Measurements from ENCODE around the gene RPL28. TPM values are rescaled to one million over a fixed set of nuclear protein-coding genes. Genes with fewer than 3 reads are reported as not detected.
"Not testable (repeated sequence)": the region's sequence is repeated elsewhere in the genome, so short reads cannot be mapped to it uniquely, and the experiment has no call there.

The RPL28 gene
- total RNA-seq, 2 donors from 2014 or later, result 1,106 to 1,518 TPM

- H3K27me3 Mint-ChIP-seq, result no peaks in the 10 kb centered on the region
- no peak for ATAC-seq
- H3K27ac Mint-ChIP-seq, result peak overlapping the region; percentile 98 to 99
- DNase-seq (ENCODE audit: low spot score), result no peak
- H3K4me3 Mint-ChIP-seq, result peak overlapping the region; percentile 98
- no peaks in the 10 kb centered on the region for H3K9me3 Mint-ChIP-seq
- H3K36me3 Mint-ChIP-seq, result peaks cover 11% of the 10 kb centered on the region
- H3K4me1 Mint-ChIP-seq (ENCODE audit: low read depth in 2 of 2), result peaks cover 48 to 51% of the 10 kb centered on the region in 2 donors
These were observed 2.2 kb downstream of the RPL28 start for GRCh38 chr19:55387736-55388497.

GRCh38 chr19:55389386-55390317 lies 3.9 kb downstream of the RPL28 start:
- no peak for ATAC-seq
- Mint-ChIP-seq H3K4me1 (ENCODE audit: low read depth in 2 of 2) (peaks cover 40 to 43% of the 10 kb centered on the region in 2 donors), H3K9me3 (no peaks in the 10 kb centered on the region)

GRCh38 chr19:55390461-55390880 lies 4.7 kb downstream of the RPL28 start:
- H3K9me3 Mint-ChIP-seq, result no peaks in the 10 kb centered on the region
- peaks cover 11% of the 10 kb centered on the region for H3K36me3 Mint-ChIP-seq
- H3K4me3 Mint-ChIP-seq, result peak overlapping the region; percentile 15
- no peak overlapping the region for H3K27ac Mint-ChIP-seq
- peaks cover 35 to 40% of the 10 kb centered on the region in 2 donors for H3K4me1 Mint-ChIP-seq (ENCODE audit: low read depth in 2 of 2)
- no peaks in the 10 kb centered on the region for H3K27me3 Mint-ChIP-seq
- no peak for DNase-seq (ENCODE audit: low spot score)
- ATAC-seq, result no peak

More at GRCh38 chr19:55389386-55390317, 3.9 kb downstream of the RPL28 start:
- DNase-seq (ENCODE audit: low spot score), result peak; percentile 49
- Mint-ChIP-seq H3K4me3 (peak overlapping the region; percentile 68), H3K27me3 (no peaks in the 10 kb centered on the region), H3K36me3 (peaks cover 11% of the 10 kb centered on the region), H3K27ac (peak overlapping the region; percentile 47 to 73)

GRCh38 chr19:55391191-55391670 lies 5.5 kb downstream of the RPL28 start:
- peaks cover 27 to 34% of the 10 kb centered on the region in 2 donors for H3K4me1 Mint-ChIP-seq (ENCODE audit: low read depth in 2 of 2)
- H3K9me3 Mint-ChIP-seq, result no peaks in the 10 kb centered on the region
- peaks cover 7% of the 10 kb centered on the region for H3K36me3 Mint-ChIP-seq
- H3K27ac Mint-ChIP-seq, result no peak overlapping the region
- no peak overlapping the region for H3K4me3 Mint-ChIP-seq
- ATAC-seq, result peak in 1 of 2 donors; percentile 7
- DNase-seq (ENCODE audit: low spot score), result peak; percentile 54
- no peaks in the 10 kb centered on the region for H3K27me3 Mint-ChIP-seq

DNA sequence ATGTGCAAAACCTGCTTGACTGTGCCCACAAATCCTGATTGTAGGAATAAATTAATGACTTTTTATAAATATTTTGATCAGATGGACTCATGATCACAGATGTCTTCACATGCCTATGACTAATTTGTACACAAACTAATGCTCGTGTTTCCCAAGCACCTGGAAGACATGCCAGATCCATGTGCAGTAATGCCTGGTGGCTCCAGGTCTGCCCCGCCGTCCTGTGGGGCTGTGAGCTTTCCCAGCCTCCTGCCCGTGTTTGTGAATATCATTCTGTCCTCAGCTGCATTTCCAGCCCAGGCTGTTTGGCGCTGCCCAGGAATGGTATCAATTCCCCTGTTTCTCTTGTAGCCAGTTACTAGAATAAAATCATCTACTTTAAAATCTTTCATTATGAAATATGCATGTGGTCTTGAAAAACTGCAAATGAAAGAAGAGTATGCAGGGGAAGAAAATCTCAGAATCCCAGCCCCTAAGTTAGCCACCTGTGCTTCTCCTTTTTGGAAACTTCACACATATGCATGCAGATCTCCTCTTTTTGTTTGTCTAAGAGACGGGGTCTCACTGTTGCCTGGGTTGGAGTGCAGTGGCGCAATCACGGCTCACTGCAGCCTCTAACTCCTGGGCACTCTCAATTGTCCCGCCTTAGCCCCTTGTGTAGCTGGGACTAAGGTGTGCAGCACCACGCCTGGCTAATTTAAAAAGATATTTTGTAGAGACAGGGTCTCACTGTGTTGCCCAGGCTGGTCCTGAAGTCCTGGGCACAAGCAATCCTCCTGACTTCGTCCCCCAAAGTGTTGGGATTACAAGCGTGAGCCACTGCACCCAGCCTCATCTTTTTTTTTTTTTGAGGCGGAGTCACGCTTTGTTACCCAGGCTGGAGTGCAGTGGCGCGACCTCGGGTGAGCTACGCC lies 6.2 kb downstream of the RPL28 start:
- Mint-ChIP-seq H3K27ac (no peak overlapping the region), H3K9me3 (no peaks in the 10 kb centered on the region)

DNA sequence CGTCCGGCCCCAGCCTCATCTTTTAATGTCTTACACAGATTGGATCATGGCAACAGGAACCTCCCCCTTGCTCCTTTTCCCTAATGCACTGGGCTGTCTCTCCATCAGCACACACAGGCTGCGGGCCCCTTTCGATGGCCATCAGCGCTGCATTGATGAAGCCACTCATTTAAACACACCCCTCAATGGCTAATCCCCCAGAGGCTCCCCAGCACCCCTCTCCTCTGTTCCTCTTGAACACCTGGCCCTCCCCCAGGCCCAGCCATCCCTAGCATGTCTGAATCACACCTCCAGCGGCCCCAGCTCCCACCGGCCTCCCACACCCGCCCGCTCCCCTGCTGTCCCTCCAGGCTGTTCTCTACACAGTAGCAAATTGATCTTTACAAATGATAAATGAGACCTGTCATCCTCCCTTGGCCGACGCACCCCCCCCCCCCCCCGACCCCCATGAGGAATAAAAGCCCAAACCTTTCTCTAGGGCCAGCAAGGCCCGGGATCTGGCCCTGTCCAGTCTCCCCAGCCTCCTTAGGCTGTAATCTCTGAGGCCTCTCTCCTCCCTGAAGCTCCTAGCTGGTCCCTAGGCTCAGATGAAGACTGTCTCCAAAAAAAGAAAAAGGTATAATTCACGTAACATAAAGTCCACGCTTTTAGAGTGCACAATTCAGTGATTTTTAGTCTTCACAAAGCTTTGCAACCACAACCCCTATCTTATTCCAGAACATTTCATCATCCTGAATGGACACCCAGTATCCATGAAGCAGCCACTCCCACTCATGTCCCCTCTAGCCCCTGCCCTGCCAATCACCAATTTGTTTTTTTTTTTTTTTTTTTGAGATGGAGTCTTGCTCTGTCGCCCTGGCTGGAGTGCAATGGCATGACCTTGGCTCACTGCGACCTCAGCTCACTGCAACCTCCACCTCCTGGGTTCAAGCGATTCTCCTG lies 7.4 kb downstream of the RPL28 start:
- Mint-ChIP-seq H3K4me3 (no peak overlapping the region), H3K36me3 (no peaks in the 10 kb centered on the region), H3K9me3 (no peaks in the 10 kb centered on the region), H3K4me1 (ENCODE audit: low read depth in 2 of 2) (peaks cover 17 to 22% of the 10 kb centered on the region in 2 donors), H3K27me3 (no peaks in the 10 kb centered on the region), H3K27ac (no peak overlapping the region)
- no peak for ATAC-seq
- no peak for DNase-seq (ENCODE audit: low spot score)

More for the DNA sequence above, 6.2 kb downstream of the RPL28 start:
- DNase-seq (ENCODE audit: low spot score) (peak; percentile 35), ATAC-seq (no peak)
- no peaks in the 10 kb centered on the region for H3K36me3 Mint-ChIP-seq
- no peaks in the 10 kb centered on the region for H3K27me3 Mint-ChIP-seq
- peaks cover 20 to 27% of the 10 kb centered on the region in 2 donors for H3K4me1 Mint-ChIP-seq (ENCODE audit: low read depth in 2 of 2)
- no peak overlapping the region for H3K4me3 Mint-ChIP-seq

- H3K4me1 Mint-ChIP-seq (ENCODE audit: low read depth in 2 of 2), result peaks cover 13 to 14% of the 10 kb centered on the region in 2 donors
- H3K27me3 Mint-ChIP-seq, result no peaks in the 10 kb centered on the region
- H3K36me3 Mint-ChIP-seq, result peaks cover 8% of the 10 kb centered on the region
- DNase-seq (ENCODE audit: low spot score) (no peak), ATAC-seq (peak; percentile 56 to 64)
- no peaks in the 10 kb centered on the region for H3K9me3 Mint-ChIP-seq
- H3K4me3 Mint-ChIP-seq, result peak overlapping the region; percentile 1
- peak overlapping the region; percentile 6 to 61 for H3K27ac Mint-ChIP-seq
These were observed 12.6 kb downstream of the RPL28 start for GRCh38 chr19:55398200-55398925.

DNA sequence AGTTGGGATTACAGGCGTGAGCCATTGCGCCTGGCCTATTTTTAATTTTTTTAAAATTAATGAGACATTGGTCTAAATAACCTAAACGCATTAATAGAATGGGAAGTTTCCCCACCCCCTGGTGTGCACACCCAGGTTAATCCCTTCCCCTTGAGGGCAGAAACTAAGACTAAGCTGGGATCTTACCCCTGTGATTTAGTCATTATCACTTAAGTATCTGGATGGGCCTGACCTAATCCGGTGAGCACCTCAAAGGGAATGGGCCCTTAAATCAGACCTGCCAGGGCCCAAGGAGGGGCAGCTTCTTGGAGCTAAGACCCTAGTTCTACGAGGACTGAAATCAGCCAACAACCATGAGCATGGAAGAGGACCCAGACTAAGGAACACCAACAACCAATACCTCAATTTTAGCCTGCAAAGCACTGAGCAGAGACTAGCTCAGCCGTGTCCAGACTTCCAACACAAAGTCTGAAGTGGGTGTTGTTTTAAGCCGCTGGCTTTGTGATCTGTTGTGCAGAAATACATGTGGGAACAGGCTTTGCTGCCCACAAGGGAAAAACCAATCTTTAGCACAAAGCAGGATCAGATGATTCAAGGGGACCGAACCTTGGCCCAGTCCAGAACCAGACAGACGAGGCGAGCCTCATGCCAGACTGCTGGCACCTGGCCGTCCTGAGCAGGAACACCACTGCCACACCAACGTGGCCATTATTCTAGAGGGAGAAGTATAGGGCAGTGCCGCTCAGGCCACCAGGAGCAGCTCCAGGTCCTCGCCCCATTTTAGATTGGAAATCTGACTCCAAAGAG lies 14.8 kb downstream of the RPL28 start:
- ATAC-seq, result no peak
- Mint-ChIP-seq H3K4me3 (no peak overlapping the region), H3K27ac (no peak overlapping the region), H3K4me1 (ENCODE audit: low read depth in 2 of 2) (peaks cover 14 to 15% of the 10 kb centered on the region in 2 donors), H3K9me3 (no peaks in the 10 kb centered on the region), H3K27me3 (no peaks in the 10 kb centered on the region), H3K36me3 (peaks cover 11% of the 10 kb centered on the region)
- no peak for DNase-seq (ENCODE audit: low spot score)

DNA sequence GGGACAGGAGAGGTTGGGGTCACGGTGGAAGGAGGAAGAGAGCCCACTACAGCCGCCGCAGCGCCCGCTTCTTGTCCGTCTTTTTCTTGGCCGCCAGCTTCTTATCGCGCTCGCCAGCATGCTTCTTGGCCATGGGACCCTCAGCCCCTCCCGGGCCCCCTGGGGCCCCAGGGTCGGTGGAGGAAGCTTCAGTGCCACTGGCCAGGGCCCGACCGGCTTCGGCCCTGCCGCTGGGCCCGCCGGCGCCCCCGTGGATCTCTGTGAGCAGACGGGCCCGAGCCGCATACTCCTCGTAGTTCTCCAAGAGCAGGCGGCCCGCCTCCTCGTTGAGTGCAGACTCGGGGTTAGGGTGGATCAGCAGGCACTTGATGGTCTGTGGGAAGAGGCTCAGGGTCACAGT lies 15.7 kb downstream of the RPL28 start:
- not testable (repeated sequence) for H3K4me3 Mint-ChIP-seq; DNase-seq (ENCODE audit: low spot score); H3K27ac Mint-ChIP-seq; H3K27me3 Mint-ChIP-seq; H3K9me3 Mint-ChIP-seq; ATAC-seq
- Mint-ChIP-seq H3K4me1 (ENCODE audit: low read depth in 2 of 2) (peaks cover 23 to 24% of the 10 kb centered on the region in 2 donors), H3K36me3 (peaks cover 20% of the 10 kb centered on the region)

- no peak overlapping the region for H3K27ac Mint-ChIP-seq
- DNase-seq (ENCODE audit: low spot score) (no peak), ATAC-seq (no peak)
- H3K9me3 Mint-ChIP-seq, result no peaks in the 10 kb centered on the region
- H3K4me3 Mint-ChIP-seq, result no peak overlapping the region
- H3K4me1 Mint-ChIP-seq (ENCODE audit: low read depth in 2 of 2), result peaks cover 29% of the 10 kb centered on the region in 2 donors
- H3K27me3 Mint-ChIP-seq, result no peaks in the 10 kb centered on the region
- peaks cover 23% of the 10 kb centered on the region for H3K36me3 Mint-ChIP-seq
These were observed 16.8 kb downstream of the RPL28 start for GRCh38 chr19:55402509-55402908.

GRCh38 chr19:55405638-55406037 lies 19.9 kb downstream of the RPL28 start:
- DNase-seq (ENCODE audit: low spot score), result no peak
- Mint-ChIP-seq H3K27me3 (no peaks in the 10 kb centered on the region), H3K36me3 (peaks cover 21% of the 10 kb centered on the region), H3K4me1 (ENCODE audit: low read depth in 2 of 2) (peaks cover 32% of the 10 kb centered on the region in 2 donors), H3K4me3 (peak overlapping the region; percentile 96), H3K27ac (peak overlapping the region; percentile 74 to 97), H3K9me3 (no peaks in the 10 kb centered on the region)
- ATAC-seq, result no peak
